ENCODE data around the gene GTF2F1.

Gene GTF2F1

GRCh38 chr19:6396305-6396704, 3.3 kb upstream of the GTF2F1 start:
- in situ Hi-C loops (cut with MboI; ENCODE audit: low sequenced_read_pairs, unreplicated experiment) = no loop called here
- TF ChIP-seq CTCF (IDR thresholded peaks at IDR 0.05; ENCODE audit: borderline replicate concordance, control extremely low read depth, extremely low read depth, insufficient read depth, missing control alignments) = no peak
- no peak for DNase-seq (ENCODE audit: low spot score)

- in situ Hi-C loops (cut with MboI; ENCODE audit: low sequenced_read_pairs, unreplicated experiment) = no loop called here
- no peak for TF ChIP-seq CTCF (IDR thresholded peaks at IDR 0.05; ENCODE audit: borderline replicate concordance, control extremely low read depth, extremely low read depth, insufficient read depth, missing control alignments)
- DNase-seq (ENCODE audit: low spot score) = no peak
Observed at GRCh38 chr19:6394831-6395230, 1.9 kb upstream of the GTF2F1 start.

GRCh38 chr19:6393983-6394412, 1.0 kb upstream of the GTF2F1 start:
- in situ Hi-C loops (cut with MboI; ENCODE audit: low sequenced_read_pairs, unreplicated experiment) = no loop called here
- DNase-seq (ENCODE audit: low spot score) = no peak
- TF ChIP-seq CTCF (IDR thresholded peaks at IDR 0.05; ENCODE audit: borderline replicate concordance, control extremely low read depth, extremely low read depth, insufficient read depth, missing control alignments) = no peak

- no peak for DNase-seq (ENCODE audit: low spot score)
- no peak for TF ChIP-seq CTCF (IDR thresholded peaks at IDR 0.05; ENCODE audit: borderline replicate concordance, control extremely low read depth, extremely low read depth, insufficient read depth, missing control alignments)
- in situ Hi-C loops (cut with MboI; ENCODE audit: low sequenced_read_pairs, unreplicated experiment) = no loop called here
Observed at GRCh38 chr19:6392221-6393073, 517 bp downstream of the GTF2F1 start.

- in situ Hi-C loops (cut with MboI; ENCODE audit: low sequenced_read_pairs, unreplicated experiment) = no loop called here
- DNase-seq (ENCODE audit: low spot score) = no peak
- no peak for TF ChIP-seq CTCF (IDR thresholded peaks at IDR 0.05; ENCODE audit: borderline replicate concordance, control extremely low read depth, extremely low read depth, insufficient read depth, missing control alignments)
Observed at GRCh38 chr19:6387372-6387771, 5.6 kb downstream of the GTF2F1 start.

- in situ Hi-C loops (cut with MboI; ENCODE audit: low sequenced_read_pairs, unreplicated experiment) = no loop called here
Observed at GRCh38 chr19:6384381-6384780, 8.6 kb downstream of the GTF2F1 start.

More at GRCh38 chr19:6384381-6384780, 8.6 kb downstream of the GTF2F1 start:
- DNase-seq (ENCODE audit: low spot score) = no peak
- TF ChIP-seq CTCF (IDR thresholded peaks at IDR 0.05; ENCODE audit: borderline replicate concordance, control extremely low read depth, extremely low read depth, insufficient read depth, missing control alignments) = no peak

All from GM13976 (cell line).